ENCODE measurements around the gene DNMT3L.
"Not testable (repeated sequence)": the region's sequence is repeated elsewhere in the genome, so short reads cannot be mapped to it uniquely, and the experiment has no call there.

Gene DNMT3L

DNA sequence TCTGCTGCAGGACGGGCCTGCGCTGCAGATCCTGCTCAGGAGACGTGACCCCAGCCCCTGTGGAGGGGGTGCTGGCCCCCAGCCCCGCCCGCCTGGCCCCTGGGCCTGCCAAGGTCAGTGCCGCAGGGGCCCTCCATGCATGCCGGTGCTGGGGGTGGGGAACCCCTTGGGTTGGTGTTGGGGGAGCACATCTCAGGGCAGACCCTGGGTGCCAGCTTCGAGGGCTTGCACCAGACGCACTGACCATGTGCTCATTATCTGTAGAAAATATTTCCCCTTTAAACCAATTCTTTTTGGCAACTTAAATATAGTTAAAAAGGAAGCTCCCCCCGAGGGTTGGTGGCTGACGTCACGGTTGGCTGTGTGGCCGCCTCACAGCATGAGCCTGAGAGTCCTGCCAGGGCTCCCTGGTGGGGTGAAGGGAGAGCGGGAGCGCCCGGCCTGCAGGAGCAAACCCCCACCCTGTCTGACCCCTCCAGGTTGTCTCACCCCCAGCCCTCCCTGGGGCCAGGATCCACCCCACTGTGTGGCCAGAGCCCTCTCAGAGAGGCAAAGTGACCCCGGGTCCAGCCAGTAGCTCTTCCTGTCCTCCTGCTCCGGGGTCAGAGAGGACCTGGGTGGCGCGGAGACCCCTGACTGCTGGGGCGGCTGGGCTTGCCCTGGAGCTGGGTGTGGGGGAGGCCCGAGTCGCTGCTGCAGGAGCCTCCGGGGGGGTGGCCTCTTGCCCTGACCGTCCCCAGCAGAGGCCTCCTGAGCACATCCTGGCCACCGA, 32.9 kb upstream of the DNMT3L start:
- no peak for DNase-seq (ENCODE audit: low read depth)

DNA sequence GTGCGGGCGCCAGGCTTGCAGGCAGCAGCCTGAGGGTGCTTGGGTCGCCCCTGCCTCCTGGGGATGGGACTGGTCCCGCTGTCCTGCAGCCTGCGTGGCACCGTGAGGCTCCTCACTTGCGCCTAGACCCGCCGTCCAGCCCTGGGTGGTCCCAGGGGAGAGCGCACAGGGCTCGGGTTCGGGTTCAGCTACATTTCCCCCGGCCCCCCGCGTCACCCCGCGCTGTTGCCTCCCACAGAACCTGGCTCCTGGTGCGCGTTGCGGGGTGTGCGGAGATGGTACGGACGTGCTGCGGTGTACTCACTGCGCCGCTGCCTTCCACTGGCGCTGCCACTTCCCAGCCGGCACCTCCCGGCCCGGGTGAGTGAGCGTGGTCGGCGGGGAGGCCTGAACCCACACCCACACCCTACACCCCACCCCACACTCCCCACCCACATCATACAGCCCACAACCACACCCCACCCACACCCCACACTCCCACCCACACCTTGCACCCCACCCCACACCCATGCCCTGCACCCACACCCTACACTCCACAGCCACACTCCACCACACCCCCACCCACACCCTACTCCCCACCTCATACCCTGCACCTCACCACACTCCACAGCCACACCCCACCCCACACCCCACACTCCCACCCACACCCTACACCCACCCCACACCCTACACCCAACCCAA, 32.0 kb upstream of the DNMT3L start:
- DNase-seq (ENCODE audit: low read depth), result no peak

- no peak for DNase-seq (ENCODE audit: low read depth)
These were observed 31.1 kb upstream of the DNMT3L start for GRCh38 chr21:44292812-44293195.

DNA sequence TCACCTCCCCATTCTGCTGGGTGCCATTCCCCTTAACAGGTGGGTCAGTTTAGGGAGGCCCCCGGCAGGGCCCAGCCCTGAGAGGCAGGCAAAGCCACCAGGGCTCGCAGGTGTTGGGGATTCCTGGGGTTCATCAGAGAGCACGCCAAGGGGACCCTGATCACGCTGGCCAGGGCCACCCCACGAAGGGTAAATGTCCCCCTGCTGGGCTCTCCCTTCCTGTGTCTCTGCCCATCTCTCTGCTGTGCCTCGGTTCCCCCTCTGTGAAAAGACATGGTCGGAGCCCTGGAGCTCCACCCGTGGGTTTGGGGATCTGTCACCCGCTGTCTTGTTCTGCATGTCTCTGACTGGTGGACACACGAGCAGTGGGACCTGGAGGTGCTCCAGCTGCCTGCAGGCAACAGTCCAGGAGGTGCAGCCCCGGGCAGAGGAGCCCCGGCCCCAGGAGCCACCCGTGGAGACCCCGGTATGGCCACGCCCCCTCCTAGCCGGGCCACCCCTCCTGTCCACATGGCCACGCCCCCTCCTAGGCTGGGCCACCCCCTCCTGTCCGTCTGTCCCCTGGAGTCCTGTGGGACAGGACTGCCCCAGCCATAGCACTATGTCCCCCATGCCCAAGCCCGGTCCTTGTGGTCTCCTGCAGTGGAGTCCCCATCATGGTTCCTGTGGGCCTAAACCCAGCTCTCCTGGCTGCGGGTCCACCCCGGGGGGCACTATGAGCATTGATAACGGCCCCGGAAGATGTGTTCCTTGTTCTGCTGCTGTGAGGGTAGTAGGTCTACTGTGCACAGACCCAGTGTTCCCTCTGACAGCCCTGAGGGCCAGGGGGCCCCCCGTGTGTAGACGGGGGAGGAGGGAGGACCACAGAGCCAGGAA, 30.5 kb upstream of the DNMT3L start:
- no peak for DNase-seq (ENCODE audit: low read depth)

- DNase-seq (ENCODE audit: low read depth), result no peak
These were observed 29.6 kb upstream of the DNMT3L start for GRCh38 chr21:44291078-44291935.

GRCh38 chr21:44290327-44291077, 28.8 kb upstream of the DNMT3L start:
- DNase-seq (ENCODE audit: low read depth), result no peak

- no peak for DNase-seq (ENCODE audit: low read depth)
These were observed 27.8 kb upstream of the DNMT3L start for GRCh38 chr21:44289381-44290010.

DNA sequence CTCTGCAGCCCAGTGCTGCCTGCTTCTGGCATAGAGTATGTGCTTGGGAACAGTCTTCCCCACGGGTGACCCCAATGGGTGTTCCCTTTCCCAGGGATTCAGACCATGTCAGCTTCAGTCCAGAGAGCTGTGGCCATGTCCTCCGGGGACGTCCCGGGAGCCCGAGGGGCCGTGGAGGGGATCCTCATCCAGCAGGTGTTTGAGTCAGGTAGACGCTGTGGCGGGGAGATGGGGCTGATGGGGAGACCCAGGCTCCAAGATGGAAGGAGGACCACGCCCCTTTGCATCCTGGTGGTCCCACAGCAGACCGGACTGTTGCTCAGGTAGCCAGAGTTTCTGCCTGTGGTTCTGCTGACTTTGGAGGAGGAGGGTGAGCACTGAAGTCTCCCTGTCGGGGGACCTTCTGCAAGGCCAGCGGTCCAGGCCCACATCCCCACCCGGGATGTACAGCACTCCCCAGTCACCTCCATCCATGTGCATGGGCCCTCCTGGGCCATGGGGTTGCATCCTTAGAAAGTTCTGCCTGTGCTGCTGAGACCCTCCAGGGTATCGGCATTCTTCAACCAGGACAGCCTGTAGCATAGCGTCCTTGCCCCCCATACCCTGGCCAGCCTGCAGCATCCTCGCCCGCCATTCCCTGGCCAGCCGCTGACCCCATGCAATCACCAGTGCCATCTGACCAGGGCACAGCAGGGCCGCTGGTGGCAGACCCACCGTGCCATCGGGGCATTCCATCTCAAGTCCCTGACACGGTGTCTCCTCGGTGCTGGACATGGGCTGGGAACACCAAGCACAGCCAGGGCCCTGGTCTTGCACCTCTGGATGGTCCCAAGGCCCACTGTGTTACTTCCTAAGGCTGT, 26.8 kb upstream of the DNMT3L start:
- no peak for DNase-seq (ENCODE audit: low read depth)

DNA sequence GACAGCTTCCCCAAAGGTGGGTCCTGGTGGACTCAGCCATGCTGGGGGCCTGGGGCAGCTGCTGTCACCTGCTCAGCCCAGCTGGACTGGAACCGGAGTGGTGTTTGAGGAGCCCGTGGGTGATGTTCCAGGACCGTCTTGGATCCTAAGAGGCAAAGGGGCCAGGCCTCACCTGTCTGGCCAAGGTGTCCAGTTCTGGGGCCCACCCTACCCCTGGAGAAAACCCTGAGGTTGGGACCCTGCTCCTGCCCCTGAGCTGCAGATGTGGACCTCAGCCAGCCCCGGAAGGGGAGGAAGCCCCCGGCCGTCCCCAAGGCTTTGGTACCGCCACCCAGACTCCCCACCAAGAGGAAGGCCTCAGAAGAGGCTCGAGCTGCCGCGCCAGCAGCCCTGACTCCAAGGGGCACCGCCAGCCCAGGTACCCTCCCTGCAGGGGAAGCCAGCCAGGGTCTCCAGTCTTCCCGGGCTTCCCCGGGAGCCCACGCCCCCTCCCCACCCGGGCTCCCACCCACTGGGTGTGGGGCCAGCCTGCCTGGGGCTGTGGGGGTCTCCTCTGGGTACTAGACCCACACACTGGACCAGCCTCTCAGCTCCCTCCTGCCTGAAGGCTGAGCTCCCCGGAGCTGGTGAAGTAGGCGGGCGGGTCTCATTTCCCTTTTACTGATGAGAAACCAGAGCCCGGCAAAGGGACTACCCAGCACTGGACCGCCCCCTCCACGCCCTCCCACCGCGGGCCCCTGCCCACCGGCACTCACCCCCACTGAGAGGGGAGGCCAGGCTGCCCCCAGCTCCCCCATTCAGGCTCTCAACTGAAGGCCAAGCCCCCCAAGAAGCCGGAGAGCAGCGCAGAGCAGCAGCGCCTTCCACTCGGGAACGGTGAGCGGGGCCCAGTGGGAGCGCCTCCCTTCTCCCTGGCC, 25.3 kb upstream of the DNMT3L start:
- DNase-seq (ENCODE audit: low read depth), result no peak

DNA sequence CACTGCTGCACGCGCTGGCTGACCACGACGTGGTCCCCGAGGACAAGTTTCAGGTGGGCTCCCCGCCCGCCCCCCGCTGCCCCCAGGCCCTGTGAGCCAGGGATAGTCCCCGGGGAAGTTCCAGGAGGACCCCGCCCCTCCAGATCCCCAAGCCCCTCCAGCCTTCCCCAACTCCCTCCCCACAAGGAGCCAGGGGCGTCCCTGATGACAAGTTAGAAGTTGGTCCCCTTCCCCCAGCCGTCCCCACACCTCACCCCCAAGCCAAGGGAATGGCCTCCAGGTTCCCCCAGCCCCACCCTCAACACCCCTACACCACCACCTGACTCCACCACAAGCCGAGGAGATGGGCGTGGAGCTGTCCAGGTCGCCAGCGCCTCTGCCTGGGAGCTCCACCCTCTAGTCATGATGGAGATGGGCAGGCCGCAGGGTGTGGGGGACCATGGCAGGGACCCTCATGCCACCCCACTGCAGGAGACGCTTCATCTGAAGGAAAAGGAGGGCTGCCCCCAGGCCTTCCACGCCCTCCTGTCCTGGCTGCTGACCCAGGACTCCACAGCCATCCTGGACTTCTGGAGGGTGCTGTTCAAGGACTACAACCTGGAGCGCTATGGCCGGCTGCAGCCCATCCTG, 24.5 kb upstream of the DNMT3L start:
- no peak for DNase-seq (ENCODE audit: low read depth)

- no peak for DNase-seq (ENCODE audit: low read depth)
These were observed 23.7 kb upstream of the DNMT3L start, which contains the start of gene AIRE for GRCh38 chr21:44285138-44285992. AIRE (plus strand) TSS chr21:44285876; CDS start chr21:44286007, 131 bp downstream.

DNA sequence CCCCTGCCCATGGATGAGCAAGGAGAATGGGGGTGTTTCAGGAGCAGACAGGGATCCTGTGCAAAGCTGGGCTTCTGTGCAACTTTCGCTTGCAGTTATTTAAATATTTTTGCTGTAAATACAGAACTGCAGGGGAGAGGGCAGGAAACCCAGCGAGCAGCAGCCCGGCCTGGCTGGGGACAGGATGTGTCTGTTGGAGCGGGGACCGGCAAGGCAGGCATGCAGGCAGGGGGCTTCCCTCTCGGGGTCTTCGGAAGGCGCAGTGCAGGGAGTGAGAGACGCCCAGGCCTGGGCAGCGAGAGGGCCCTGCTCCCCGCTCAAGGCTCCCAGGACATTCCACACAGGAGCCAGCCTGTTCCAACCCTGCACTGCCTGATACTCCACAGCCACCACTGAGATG, 22.3 kb upstream of the DNMT3L start:
- DNase-seq (ENCODE audit: low read depth), result no peak

GRCh38 chr21:44283211-44283785, 21.6 kb upstream of the DNMT3L start:
- DNase-seq (ENCODE audit: low read depth), result not testable (repeated sequence)

GRCh38 chr21:44282370-44282769, 20.7 kb upstream of the DNMT3L start:
- DNase-seq (ENCODE audit: low read depth), result no peak

GRCh38 chr21:44281801-44282200, 20.1 kb upstream of the DNMT3L start:
- DNase-seq (ENCODE audit: low read depth), result no peak

Measured in fibroblast of the conjunctiva (primary cell).